CD4-positive, alpha-beta T cell treated with Interleukin-4 for 4 hours (primary cell): ENCODE data around the gene GADD45GIP1.
A peak's percentile ranks its signal among the peaks of the same experiment; 100 is the strongest.
"Not testable (repeated sequence)": the region's sequence is repeated elsewhere in the genome, so short reads cannot be mapped to it uniquely, and the experiment has no call there.

Source experiments
- DNase-seq: peaks from one replicate; pipeline ENCODE4 v3.0.0-alpha.2; 2020

Gene GADD45GIP1

DNA sequence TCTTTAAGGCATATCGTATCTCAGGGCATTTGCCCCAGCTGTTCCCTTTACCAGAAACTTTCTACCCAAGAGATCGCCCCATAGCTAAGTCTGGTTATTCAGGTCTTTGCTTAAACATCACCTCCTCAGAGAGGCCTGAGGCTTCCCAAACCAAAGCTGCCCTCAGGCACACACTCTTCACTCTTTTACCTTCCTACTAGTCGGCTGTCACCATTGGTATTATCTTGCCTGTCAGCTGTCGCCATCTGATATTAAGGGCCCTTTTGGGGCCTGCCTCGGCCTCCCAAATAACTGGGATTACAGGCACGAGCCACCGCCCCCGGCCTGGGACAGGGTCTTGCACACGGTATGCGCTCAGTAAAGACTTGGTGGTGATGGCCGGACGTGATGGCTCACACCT lies 1.0 kb downstream of the GADD45GIP1 start:
- no peak for DNase-seq

DNA sequence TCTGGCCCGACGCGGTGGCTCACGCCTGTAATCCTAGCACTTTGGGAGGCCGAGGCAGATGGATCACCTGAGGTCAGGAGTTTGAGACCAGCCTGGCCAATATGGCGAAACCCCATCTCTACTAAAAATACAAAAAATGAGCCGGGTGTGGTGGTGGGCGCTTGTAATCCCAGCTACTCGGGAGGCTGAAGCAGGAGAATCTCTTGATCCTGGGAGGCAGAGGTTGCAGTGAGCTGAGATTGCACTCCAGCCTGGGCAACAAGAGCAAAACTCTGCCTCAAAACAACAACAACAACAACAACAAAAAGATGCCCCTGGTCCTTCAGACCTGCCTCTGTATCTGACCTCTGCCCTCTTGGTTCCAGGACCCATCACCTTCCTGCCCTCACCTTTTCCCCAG lies 1.4 kb downstream of the GADD45GIP1 start:
- not testable (repeated sequence) for DNase-seq

DNA sequence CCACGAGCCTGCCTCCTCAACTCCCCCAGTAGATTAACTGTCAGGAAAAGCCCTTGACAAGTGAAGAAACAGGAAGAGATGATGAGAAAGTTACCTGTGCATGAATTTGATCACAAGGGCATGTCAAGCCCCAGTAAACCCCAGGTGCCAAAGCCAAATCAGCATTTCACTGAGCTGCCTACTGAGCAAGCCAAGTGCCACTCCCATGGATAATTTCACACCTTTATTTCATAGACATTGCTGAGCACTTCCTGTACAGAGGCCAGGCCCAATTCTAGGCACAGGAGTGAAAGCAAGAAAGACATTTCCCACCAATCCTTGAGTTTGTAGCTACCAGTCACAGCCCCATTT lies 2.4 kb downstream of the GADD45GIP1 start:
- no peak for DNase-seq

GRCh38 chr19:12953799-12954611 lies 3.0 kb downstream of the GADD45GIP1 start:
- no peak for DNase-seq

DNA sequence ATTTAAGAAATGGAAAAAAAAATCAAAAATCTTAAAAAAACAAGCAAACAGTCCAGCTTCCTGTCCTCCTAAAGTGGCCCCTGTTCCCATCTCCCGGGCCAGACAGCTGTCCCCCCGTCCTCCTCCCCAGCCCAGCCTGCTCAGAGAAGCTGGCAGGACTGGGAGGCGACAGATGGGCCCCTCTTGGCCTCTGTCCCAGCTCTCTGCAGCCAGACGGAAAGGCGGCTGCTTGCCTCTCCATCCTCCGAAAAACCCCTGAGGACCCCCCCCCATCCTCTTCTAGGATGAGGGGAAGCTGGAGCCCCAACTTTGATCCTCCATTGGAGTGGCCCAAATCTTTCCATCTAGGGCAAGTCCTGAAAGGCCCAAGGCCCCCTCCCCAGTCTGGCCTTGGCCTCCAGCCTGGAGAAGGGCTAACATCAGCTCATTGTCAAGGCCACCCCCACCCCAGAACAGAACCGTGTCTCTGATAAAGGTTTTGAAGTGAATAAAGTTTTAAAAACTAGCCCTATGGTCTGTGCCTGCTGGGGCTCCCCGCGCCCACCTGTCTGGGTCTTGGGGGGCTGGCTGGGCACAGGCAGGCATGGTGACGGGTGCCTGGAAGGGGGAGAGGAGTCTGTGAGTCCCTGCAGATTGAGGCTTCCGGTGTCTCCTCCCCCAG lies 3.8 kb downstream of the GADD45GIP1 start:
- DNase-seq: no peak

DNA sequence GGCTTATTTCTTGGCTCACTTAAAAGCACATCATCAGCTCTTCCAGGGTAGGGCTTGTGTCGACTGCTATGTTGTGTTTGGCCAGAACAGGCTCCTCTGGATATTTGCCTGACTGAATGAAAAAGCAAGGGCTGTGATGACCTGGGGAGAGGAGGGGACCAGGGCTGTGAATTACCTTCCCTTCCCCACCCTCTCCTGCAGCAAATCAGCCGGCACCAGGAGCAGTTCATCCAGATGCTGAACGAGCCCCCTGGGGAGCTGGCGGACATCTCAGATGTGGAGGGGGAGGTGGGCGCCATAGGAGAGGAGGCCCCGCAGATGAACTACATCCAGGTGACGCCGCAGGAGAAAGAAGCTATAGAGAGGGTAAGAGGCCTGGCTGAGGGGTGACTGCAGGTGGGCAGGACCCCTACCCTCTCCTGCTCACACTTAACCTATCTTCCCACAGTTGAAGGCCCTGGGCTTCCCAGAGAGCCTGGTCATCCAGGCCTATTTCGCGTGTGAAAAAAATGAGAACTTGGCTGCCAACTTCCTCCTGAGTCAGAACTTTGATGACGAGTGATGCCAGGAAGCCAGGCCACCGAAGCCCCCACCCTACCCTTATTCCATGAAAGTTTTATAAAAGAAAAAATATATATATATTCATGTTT lies 4.4 kb downstream of the GADD45GIP1 start:
- no peak for DNase-seq

DNA sequence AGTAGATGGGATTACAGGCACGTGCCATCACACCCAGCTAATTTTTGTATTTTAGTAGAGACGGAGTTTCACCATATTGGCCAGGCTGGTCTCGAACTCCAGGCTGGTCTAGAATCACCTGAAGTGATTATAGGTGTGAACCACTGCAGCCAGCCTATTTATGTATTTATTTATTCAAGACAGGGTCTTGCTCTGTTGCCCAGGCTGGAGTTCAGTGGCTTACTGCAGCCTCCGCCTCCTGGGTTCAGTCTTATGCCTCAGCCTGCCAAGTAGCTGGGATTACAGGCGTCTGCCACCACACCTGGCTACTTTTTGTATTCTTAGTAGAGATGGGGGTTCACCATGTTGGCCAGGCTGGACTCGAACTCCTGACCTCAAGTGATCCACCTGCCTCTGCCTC lies 5.0 kb downstream of the GADD45GIP1 start:
- not testable (repeated sequence) for DNase-seq

- no peak for DNase-seq
Measured at GRCh38 chr19:12949363-12950283, 7.4 kb downstream of the GADD45GIP1 start.

DNA sequence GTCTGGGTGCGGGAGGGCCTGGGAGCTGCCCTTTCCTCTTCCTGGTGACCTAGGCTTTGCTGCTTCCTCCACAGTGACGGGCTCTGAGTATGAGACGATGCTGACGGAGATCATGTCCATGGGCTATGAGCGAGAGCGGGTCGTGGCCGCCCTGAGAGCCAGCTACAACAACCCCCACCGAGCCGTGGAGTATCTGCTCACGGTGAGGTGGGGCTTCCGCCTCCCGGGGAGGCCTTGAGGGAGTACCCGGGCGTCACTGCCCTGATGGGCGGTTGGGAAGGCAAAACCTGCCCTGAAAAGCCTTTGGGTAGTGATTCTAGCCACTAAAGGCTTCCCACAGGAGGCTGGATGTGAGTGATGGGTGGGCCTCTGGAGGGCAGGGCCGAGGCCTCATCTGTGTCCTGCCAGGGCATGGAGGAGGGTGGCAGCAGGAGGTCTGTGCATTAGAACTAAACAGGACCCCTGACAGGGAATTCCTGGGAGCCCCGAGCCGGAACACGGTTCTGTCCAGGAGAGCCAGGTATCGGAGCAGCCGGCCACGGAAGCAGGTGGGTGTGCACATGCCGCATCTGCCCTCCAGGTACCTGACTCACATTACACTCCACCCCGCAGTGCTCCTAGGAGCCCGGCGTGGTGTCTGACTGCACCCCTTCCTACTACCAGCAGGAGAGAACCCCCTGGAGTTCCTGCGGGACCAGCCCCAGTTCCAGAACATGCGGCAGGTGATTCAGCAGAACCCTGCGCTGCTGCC lies 8.2 kb downstream of the GADD45GIP1 start:
- DNase-seq: no peak

DNA sequence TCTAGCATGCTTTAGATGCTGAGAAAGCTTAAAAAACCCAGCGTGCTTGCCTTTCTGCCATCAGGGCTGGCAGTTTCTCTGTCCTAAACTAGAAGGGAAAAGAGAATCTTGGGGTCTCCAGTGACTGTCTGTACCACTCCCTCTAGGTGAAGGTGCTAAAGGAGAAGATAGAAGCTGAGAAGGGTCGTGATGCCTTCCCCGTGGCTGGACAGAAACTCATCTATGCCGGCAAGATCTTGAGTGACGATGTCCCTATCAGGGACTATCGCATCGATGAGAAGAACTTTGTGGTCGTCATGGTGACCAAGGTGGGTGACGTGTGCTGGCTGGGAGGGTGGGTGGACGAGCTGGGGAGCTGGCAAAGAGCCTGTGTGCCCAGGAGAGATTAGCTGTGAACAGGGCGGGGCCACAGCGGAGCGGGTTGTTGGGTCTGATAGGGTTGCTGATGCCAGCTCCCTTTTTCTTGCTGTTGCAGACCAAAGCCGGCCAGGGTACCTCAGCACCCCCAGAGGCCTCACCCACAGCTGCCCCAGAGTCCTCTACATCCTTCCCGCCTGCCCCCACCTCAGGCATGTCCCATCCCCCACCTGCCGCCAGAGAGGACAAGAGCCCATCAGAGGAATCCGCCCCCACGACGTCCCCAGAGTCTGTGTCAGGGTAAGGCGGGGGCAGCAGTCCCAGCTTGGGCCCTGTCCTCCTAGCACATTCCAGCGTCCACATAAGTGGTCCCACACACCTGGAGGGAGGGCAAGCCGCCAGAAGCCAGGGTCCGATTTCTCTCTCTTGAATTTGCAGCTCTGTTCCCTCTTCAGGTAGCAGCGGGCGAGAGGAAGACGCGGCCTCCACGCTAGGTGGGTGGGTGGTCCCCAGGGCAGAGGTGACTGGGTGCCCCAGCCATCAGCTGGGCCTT lies 9.1 kb downstream of the GADD45GIP1 start:
- DNase-seq: no peak

- DNase-seq: no peak
Measured at GRCh38 chr19:12946731-12947496, 10.1 kb downstream of the GADD45GIP1 start.

- DNase-seq: no peak
Measured at GRCh38 chr19:12946092-12946721, 10.8 kb downstream of the GADD45GIP1 start.

- peak; percentile 97 for DNase-seq
Measured at GRCh38 chr19:12945479-12946091, 11.4 kb downstream of the GADD45GIP1 start, which contains the start of gene RAD23A. Gene RAD23A, plus strand, starts transcription at chr19:12945862. Its CDS starts 87 bp downstream, at chr19:12945949.

DNA sequence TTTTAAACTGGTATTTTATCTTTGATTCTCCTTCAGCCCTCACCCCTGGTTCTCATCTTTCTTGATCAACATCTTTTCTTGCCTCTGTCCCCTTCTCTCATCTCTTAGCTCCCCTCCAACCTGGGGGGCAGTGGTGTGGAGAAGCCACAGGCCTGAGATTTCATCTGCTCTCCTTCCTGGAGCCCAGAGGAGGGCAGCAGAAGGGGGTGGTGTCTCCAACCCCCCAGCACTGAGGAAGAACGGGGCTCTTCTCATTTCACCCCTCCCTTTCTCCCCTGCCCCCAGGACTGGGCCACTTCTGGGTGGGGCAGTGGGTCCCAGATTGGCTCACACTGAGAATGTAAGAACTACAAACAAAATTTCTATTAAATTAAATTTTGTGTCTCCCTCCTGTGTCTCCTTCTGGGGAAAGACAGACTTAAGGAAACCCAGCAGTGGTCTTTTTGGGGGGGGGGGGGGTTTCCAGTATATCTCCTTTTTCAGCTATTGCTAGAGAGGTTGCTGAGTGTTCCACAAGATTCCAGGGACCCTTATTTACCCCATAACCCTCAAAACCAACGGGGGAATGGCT lies 12.8 kb downstream of the GADD45GIP1 start:
- no peak for DNase-seq

GRCh38 chr19:12943437-12944044 lies 13.5 kb downstream of the GADD45GIP1 start:
- DNase-seq: no peak

GRCh38 chr19:12940897-12941296 lies 16.1 kb downstream of the GADD45GIP1 start:
- no peak for DNase-seq

- no peak for DNase-seq
Measured at GRCh38 chr19:12939975-12940423, 17.0 kb downstream of the GADD45GIP1 start.
